ENCODE measurements around the gene CANX. TPM values are rescaled to one million over a fixed set of nuclear protein-coding genes. Genes with fewer than 3 reads are reported as not detected.

CANX gene
- total and polyA plus RNA-seq, 9 of the 15 experiments (the other 6 are each of a cell fraction or from before 2014, with no cell fraction given): 155 to 893 (median 589) TPM

DNA sequence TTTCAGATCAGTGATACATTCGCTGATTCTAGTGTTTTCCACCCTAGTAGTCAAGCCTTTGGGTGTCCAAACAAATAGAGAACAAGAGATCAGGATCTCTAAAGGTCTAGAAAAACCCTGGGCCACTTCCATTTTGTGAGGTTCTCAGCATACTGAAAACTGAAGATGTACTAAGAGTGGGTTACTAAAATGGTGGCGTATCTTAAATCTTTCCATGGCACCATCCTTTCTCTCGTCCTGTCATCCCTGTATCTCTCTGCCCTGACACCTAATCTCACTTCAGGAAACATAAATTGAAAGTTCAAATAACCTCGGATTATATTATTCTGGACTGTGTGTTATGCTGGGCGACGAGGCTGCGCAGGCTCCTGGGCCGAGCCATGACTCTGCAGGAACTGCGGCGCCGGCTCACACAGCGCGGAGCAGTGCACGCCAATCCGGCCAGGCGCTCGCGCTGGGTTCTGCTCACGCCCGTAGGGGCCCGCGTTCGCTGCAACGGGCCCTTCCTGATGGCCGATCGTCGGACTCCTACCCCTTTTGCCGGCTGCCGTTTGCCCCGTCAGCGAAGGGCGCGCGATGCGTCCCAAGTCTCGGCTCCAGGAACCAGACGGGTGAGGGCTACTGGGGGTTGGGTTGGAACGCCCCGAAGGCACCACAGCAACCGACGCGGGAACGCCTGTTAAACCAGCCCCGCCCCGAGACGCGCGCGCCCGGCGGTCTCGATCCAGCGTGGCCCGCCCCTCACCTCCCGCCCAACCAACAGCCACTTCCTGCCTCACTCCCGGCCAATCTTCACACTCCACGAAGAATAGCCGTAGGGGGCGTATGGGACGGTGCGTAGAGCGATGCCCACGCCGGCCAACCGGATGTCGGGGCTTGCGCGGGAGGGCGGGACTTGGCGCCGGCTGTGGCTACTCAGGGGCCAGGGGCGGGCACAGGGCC, 503 bp upstream of the CANX start (continued):
- TF ChIP-seq, protein P1, sequence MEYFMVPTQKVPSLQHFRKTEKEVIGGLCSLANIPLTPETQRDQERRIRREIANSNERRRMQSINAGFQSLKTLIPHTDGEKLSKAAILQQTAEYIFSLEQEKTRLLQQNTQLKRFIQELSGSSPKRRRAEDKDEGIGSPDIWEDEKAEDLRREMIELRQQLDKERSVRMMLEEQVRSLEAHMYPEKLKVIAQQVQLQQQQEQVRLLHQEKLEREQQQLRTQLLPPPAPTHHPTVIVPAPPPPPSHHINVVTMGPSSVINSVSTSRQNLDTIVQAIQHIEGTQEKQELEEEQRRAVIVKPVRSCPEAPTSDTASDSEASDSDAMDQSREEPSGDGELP (CRISPR knock-in tag; IDR thresholded peaks at IDR 0.05; ENCODE audit: borderline replicate concordance): peak; percentile 87
- TF ChIP-seq, protein P2, sequence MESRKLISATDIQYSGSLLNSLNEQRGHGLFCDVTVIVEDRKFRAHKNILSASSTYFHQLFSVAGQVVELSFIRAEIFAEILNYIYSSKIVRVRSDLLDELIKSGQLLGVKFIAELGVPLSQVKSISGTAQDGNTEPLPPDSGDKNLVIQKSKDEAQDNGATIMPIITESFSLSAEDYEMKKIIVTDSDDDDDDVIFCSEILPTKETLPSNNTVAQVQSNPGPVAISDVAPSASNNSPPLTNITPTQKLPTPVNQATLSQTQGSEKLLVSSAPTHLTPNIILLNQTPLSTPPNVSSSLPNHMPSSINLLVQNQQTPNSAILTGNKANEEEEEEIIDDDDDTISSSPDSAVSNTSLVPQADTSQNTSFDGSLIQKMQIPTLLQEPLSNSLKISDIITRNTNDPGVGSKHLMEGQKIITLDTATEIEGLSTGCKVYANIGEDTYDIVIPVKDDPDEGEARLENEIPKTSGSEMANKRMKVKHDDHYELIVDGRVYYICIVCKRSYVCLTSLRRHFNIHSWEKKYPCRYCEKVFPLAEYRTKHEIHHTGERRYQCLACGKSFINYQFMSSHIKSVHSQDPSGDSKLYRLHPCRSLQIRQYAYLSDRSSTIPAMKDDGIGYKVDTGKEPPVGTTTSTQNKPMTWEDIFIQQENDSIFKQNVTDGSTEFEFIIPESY (CRISPR knock-in tag; IDR thresholded peaks at IDR 0.05): 0 out of 2 replicates have a peak, but pooled peaks have one; percentile 44
- TF ChIP-seq RHOXF2B (CRISPR knock-in tag; conservative IDR thresholded peaks at IDR 0.05): 0 out of 2 replicates have a peak, but pooled peaks have one; percentile 41
- TF ChIP-seq OTX1 (CRISPR knock-in tag; IDR thresholded peaks at IDR 0.05): 0 out of 2 replicates have a peak, but pooled peaks have one; percentile 30
- no peak for TF ChIP-seq EGR1 (conservative IDR thresholded peaks at IDR 0.05)
- TF ChIP-seq ZNF75A (CRISPR knock-in tag; IDR thresholded peaks at IDR 0.05): no peak
- TF ChIP-seq, protein P3, sequence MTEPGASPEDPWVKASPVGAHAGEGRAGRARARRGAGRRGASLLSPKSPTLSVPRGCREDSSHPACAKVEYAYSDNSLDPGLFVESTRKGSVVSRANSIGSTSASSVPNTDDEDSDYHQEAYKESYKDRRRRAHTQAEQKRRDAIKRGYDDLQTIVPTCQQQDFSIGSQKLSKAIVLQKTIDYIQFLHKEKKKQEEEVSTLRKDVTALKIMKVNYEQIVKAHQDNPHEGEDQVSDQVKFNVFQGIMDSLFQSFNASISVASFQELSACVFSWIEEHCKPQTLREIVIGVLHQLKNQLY (CRISPR knock-in tag; conservative IDR thresholded peaks at IDR 0.05): 0 out of 4 replicates have a peak, but pooled peaks of 1 of the 2 experiments have one; percentile 32
- TF ChIP-seq, protein P4, sequence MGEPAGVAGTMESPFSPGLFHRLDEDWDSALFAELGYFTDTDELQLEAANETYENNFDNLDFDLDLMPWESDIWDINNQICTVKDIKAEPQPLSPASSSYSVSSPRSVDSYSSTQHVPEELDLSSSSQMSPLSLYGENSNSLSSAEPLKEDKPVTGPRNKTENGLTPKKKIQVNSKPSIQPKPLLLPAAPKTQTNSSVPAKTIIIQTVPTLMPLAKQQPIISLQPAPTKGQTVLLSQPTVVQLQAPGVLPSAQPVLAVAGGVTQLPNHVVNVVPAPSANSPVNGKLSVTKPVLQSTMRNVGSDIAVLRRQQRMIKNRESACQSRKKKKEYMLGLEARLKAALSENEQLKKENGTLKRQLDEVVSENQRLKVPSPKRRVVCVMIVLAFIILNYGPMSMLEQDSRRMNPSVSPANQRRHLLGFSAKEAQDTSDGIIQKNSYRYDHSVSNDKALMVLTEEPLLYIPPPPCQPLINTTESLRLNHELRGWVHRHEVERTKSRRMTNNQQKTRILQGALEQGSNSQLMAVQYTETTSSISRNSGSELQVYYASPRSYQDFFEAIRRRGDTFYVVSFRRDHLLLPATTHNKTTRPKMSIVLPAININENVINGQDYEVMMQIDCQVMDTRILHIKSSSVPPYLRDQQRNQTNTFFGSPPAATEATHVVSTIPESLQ (CRISPR knock-in tag; IDR thresholded peaks at IDR 0.05): peak; percentile 89; the same call in 1 of the 2 replicates
- TF ChIP-seq, protein P5, sequence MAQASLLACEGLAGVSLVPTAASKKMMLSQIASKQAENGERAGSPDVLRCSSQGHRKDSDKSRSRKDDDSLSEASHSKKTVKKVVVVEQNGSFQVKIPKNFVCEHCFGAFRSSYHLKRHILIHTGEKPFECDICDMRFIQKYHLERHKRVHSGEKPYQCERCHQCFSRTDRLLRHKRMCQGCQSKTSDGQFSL (CRISPR knock-in tag; IDR thresholded peaks at IDR 0.05): no peak
- TF ChIP-seq, protein P5 (tag; IDR thresholded peaks at IDR 0.05): no peak
- TF ChIP-seq, protein P6, sequence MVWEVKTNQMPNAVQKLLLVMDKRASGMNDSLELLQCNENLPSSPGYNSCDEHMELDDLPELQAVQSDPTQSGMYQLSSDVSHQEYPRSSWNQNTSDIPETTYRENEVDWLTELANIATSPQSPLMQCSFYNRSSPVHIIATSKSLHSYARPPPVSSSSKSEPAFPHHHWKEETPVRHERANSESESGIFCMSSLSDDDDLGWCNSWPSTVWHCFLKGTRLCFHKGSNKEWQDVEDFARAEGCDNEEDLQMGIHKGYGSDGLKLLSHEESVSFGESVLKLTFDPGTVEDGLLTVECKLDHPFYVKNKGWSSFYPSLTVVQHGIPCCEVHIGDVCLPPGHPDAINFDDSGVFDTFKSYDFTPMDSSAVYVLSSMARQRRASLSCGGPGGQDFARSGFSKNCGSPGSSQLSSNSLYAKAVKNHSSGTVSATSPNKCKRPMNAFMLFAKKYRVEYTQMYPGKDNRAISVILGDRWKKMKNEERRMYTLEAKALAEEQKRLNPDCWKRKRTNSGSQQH (CRISPR knock-in tag; IDR thresholded peaks at IDR 0.05): no peak
- TF ChIP-seq, protein P7, sequence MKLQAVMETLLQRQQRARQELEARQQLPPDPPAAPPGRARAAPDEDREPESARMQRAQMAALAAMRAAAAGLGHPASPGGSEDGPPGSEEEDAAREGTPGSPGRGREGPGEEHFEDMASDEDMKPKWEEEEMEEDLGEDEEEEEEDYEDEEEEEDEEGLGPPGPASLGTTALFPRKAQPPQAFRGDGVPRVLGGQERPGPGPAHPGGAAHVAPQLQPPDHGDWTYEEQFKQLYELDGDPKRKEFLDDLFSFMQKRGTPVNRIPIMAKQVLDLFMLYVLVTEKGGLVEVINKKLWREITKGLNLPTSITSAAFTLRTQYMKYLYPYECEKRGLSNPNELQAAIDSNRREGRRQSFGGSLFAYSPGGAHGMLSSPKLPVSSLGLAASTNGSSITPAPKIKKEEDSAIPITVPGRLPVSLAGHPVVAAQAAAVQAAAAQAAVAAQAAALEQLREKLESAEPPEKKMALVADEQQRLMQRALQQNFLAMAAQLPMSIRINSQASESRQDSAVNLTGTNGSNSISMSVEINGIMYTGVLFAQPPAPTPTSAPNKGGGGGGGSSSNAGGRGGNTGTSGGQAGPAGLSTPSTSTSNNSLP (IDR thresholded peaks at IDR 0.05; ENCODE audit: borderline replicate concordance, low read depth, low read length): 0 out of 2 replicates have a peak, but pooled peaks have one; percentile 41
- peak; percentile 81 for TF ChIP-seq E2F3 (CRISPR knock-in tag; IDR thresholded peaks at IDR 0.05)
- no peak for TF ChIP-seq BMI1 (IDR thresholded peaks at IDR 0.05; ENCODE audit: low read length)
